Activated CD4-positive, CD25-positive, alpha-beta regulatory T cell treated with anti-CD3 and anti-CD28 coated beads, Interleukin-2, amount 50 U/mL, for 16 hours (primary cell): ENCODE data around the gene AMPH.
A peak's percentile ranks its signal among the peaks of the same experiment; 100 is the strongest.

Experiments
- DNase-seq: peaks from one replicate; pipeline ENCODE4 v3.0.0-alpha.2; 2020; ENCODE audit warnings: low read depth, low spot score

AMPH gene

DNA sequence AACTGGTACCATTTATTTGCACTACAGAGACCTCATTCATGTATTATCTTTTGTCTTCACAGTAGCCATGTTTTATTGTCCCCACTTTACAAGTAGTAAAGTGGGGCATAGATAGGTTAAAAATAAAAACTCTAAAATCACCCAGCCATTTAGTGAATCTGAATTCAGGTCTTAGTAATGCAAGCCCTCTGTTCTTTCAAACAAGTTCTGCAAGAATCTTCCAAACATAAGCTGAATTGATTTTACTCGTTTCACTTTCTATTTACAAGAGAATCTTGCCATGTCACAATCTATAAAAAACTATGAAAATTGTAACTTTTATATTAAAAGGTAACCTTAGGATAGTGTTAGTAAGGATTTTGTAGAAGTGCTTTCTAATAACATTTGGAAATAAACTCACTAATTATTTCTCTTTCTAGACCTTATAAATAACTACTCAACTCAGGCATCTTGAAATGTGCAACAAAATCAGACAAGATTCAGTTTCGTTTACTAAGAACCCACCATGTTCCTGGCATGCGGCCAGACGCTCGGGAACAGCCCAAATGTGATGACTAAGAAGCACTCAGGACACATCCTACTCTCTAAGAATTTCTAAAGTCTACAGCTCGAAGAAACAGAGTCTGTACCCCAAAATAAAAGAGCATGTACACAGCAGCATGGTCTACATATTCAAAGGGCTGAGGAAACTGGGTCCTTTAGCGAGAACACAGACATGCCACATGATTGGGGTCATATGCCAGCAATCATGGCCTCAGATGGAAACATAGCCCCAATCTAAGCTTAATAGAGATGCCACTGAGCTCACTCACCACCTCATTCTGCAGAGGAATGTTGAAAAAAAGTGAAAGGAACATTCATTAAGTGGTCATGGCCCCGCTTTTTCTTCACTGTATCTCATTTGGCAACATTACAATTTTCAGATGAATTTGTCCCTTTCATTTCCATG is 167.6 kb downstream of the AMPH start:
- peak; percentile 43 for DNase-seq

DNA sequence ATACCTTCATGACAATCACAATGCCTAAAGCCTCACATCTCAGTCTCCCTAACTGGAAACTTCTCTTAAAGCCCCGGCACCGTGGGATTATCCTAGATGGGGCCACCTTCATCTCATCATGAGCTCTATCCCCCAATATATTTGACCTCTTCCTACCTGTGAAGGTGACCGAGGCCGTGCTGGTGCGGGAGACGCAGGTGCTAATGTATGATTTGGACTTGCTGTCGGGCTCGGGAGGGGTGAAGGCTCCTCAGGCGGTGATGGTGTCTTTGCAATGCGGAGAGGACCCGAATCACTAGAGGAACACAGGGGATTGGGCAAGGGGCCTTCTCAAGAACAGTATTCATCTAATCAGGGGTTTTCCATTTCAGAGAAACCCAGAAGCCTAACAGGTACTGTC is 168.4 kb downstream of the AMPH start:
- DNase-seq, result no peak

DNA sequence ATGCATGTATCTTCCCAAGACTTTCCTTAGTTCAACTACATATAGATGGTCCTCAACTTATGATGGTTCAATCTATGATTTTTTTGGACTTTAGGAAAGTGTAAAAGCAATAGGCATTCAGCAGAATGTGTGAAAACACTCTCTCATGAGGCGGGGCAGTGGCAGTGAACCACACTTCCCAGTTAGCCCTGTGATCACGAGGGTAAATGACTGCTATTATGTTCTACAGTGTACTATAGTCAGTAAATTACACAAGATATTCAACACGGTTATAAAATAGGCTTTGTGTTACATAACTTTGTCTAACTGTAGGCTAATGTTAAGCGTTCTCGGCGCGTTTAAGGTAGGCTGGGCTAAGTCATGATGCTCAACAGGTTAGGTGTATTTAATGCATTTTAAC is 169.3 kb downstream of the AMPH start:
- no peak for DNase-seq

DNA sequence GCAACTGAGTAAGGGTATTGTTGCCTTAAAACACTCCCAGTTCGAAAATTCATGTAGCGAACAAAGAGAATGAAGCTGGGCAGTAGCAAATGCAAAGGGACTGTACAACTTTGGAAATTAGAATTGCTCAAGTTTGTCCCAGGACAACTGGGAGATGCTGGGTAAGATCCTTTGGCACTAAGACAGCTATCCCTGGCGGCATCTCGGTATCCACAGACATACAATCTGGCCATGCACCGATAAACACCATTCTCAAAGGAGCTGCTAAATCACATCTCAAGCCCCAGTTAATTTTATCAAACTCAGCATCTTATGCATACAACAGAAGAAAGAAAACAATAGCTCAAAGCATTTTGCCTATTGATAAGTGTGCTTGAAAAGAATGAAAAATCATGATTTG is 177.3 kb downstream of the AMPH start:
- no peak for DNase-seq

DNA sequence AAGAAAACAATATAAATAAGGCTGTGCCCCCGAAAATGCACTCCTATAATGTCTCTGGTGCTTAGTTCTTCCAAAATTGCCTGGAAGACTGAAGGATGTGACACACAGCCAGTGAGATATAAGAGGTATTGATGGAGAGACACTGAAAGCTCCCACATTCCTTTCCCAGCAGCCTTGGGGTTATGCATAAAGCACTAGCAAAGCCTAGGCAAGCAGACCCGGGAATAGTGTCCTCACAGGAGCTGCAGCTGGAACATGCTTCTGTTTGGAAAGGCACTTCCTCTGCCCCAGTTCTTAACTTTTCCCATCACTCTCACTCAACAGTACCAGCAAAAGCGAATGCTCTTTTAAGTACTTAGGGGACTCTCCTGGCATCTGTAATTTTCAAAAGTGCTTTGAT is 178.0 kb downstream of the AMPH start:
- no peak for DNase-seq

DNA sequence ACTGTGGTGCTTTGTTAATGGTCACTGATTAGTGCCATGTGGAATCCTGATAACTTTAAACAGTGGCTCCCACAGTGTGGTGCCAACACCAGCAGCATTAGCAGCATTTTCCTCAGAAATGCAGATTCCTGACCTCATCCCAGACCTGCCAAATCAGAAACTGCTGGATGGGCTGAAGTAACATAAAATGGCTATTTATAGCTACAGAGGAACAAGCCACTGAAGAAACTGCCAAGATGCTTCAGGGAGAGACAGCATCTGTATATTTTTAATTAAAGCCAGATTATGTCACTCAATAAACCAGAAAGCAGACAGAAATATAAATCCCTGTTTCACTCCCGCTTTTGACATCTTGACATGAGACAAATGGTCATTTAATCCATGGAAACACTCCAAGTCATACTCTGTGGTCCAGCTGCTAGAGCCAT is 178.5 kb downstream of the AMPH start:
- DNase-seq, result no peak

DNA sequence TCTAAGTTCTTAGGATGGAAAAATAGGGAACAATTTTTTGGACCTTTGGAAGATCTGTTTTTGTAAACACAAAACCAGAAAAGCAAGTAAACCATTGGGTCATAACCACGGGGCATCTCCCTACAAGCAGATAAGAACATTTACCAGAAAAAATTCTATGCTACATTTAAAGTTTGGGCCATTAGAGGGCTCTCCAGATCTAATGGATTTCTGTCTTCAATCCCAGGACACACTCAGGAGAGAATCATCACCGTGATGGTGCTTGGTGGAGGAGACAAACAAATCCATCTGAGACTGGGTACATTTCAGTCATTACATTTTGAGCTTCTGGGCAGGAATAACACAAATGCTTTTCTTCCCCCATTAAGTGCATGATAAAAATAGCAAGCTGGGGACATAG is 179.3 kb downstream of the AMPH start:
- DNase-seq, result no peak

DNA sequence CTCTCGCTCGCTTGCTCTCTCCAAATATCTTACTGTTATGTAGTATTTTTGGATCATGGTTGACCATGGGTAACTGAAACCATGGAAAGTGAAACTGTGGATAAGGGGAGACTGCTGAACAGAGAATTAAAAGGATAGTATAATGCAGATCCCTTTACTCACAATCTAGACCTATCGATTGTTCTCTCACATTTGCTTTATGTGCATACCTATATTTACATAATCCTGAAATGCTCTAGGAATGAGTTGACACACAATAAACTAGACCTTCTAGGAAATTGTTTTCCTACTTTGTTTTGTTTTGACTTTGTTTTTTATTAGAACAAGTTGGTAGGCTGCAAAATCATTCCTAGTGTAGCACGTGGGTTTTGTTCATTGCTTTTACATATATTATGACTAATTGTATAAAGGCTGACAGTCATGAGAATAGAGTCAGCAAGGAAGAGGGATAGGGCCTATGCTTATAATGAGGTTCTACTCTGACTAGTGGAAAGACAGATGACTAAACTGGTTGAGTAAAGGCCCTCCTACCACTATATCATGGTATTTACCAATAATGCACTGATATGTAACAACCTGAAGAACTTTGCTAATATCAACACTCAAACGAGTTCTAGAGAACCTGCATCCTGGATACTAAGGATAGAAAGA is 182.5 kb downstream of the AMPH start:
- no peak for DNase-seq

DNA sequence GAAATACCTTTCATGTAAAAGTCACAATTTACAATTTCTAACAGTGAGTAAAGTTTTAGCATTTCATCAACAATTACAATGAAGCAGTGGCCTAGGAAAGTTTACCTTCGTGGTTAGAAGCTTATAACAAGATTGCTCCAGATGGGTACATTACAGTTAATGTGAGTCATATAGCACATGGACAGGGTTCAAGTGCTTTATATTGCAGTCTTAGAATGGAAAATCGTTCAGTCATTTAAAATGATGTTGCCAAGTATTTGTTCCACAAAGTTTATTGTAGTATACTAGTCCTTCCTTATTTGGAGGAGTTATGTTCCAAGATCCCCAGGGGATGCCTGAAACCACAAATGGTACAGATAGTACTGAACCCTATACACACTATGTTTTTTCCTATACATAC is 183.1 kb downstream of the AMPH start:
- DNase-seq, result no peak

DNA sequence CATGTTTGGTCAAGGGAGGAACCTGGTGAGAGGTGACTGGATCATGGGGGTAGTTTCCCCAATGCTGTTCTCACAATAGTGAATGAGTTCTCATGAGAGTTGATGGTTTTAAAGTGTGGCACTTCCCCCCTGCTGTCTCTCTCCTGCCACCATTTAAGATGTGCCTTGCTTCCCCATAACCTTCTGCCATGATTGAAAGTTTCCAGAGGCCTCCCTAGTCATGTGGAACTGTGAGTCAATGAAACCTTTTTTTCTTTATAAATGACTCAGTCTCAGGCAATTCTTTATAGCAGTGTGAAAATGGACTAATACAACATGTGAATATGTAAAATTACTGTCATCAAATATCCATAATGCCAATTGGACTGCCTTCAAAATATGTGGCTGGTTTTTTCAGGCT is 192.2 kb downstream of the AMPH start:
- DNase-seq, result no peak

DNA sequence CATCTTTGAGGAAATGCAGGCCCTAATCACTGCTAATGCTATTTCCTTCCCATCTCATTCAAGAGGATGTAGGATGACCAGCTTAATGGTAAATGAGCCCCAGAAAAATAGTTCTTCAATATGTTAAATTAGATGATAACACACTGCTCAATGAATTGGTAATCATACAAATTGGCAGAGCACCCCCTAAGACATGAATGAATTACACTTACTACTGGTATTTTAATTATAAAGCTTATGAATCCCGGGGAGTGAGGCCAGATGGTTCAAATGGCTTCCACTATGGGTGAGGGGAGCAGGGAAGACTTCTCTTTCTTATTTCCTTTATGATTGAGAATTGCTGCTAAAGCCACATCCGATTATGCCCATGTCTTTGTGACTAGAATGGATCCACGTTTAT is 198.5 kb downstream of the AMPH start:
- no peak for DNase-seq

DNA sequence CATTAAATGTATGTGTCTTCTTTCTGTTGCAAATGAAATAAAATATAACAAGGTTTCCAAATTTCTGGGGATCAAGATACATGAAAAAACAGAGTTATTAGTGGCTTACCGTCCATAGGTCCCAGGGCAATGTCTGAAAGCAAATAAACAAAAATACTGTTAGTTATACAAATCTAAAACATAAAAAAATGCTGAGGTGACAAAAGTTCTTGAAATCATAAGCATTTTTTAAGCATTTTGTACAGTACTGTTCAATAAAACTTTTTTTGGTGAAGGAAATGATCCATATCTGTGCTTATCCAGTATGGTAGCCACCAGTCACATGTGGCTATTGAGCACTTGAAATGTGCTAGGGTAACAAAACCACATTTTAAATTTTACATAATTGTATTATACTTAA is 199.1 kb downstream of the AMPH start:
- no peak for DNase-seq

DNA sequence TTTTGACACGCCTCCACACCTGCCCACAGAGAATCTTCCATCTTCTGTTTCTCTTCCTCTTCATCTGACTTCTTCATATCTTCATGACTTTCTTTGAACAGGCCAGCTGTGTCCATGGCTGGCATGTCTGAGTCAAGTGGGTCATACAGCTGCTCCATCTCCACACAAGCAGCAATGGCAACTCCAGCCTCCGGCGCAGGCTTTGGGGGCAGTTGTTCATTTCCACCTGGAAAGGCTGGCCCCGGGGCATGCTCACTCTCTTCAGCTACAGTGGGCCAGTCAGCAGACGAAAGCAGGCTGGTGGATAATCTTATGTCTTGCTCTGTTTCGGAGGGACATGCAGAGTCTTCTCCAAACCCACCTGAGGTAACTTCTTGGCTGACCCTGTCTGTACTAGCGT is 202.1 kb downstream of the AMPH start:
- no peak for DNase-seq

DNA sequence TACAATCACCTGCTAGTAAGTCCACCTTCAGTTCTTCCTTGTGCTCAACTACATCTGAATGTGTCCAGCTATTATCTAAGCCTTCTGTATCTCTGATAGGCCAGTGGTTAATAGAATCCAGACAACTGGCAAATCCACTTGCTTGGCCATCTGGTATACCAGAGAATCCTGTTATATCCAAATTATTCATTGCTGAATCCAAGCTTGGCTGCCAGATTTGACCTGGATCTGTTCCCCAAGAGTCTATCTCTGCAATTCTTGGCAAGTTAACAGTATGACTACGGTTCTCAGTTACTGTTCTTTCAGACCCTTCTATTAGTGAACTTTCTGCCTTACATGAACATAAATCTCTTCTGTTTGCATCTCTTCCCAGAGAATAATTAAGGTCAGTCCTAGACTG is 203.1 kb downstream of the AMPH start:
- no peak for DNase-seq

DNA sequence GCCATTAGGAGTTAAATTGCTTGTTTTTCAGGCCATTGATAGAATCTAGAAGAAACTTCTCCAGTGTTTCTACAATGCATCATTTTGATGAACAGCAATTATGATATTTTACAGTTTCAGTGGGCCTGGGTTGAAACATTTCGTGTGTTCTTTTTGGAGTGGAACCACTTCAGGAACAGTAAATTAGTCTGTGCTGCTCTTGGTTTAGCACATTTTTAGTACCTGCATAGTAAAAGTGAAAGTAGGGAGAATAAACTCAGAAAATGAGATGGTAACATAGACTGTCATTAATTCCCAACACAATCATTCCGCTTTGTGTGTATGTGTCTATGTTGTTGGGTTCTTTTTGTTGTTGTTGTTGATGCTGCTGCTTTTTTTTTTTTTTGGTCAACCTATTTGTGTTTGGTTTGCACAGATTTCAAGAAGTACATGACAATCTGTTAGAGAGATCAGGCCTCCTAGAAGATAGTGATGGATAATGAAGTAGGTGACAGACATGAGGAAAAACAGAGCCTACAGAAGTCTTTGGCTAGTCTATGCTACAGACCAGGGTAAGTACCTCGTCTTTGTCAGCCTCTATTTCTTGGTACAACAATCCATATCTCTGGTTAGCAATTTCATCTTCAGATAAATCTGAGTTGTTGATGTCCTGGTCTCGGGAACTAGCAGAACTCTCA is 203.8 kb downstream of the AMPH start:
- no peak for DNase-seq

DNA sequence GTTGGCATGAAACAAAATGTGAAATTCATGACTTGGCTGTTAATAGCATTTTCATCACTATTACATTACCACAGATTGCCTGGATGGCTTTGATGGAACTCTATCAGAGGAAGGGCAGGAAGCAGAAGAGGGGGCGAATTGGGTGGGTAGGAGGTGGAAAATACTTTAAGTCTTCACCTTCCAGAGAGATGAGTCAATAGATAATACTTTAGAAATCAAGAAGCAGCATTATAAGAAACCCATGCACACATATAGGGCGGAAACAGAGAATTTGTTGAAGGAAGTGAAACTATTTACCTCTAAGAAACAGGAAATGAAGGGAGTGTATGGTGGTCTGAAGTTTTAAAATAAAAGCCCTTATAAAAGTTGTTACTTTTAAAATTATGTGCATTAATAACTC is 205.7 kb downstream of the AMPH start:
- no peak for DNase-seq

DNA sequence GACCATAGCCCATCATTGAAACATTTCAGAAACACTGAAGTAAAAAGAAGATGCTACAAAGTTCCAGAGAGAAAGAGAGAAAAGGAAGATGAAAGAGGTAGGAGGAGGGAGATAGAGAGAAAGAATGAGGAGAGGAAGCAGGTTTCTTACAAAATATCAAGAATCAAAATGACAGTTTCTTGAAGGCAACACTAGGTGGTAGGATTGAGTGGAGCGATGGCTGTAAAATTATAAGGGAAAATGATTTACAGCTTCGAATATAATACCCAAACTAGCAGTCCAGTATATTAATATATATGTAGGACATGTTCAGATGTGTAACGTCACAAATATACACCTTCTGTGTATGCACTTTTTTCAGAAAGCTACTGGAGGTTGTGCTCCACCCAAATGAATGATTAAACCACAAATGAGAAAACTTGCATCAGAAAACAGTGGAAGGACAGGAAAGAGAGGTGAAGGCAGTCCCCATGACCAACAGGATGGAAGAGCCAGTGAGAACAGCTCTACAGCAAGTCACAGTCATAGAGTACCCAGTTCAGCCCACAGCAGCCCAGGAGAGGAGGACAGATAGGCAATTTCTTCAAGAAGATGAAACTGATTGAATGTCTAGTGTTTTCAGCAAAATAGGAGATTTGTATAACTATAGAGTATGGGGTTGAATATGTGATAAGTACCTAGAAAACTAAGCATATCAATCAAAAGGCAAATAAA is 206.3 kb downstream of the AMPH start:
- no peak for DNase-seq

DNA sequence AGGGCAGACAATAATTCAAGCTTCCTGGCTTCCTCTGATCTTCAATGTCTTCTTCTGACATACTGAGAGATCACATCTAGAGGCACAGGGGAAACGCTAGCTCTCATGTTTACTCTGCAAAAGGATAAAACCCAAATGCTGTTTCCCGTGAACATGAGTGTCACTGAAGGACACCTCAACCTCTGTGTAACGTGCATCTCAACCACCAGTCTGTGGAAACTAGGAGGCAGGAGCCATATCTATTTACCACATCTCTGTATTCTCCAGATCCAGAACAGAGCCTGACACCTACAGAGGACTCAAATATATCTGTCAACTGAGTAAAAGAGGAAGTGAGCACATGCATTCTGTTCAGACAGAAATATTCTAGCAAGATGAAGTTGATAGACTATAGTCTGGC is 217.4 kb downstream of the AMPH start:
- DNase-seq, result no peak

DNA sequence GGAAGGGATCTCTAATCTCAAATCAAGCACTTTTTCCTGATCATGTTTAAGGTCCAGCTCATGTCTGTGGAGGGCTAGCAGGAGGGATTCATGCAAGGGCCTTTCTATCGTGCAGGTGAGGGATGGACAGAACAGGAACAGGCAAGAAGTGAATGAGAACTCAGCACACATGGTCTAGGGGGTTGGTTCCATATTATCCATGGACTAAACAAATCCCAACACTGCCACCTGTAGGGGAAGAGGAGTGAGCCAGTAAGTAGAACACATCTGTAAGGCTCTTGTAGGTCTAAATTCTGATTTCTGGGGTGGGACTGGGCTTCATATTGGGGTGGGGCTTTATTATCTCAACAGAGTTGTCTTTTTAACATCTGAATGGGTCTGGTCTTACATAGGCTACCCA is 219.8 kb downstream of the AMPH start:
- no peak for DNase-seq

DNA sequence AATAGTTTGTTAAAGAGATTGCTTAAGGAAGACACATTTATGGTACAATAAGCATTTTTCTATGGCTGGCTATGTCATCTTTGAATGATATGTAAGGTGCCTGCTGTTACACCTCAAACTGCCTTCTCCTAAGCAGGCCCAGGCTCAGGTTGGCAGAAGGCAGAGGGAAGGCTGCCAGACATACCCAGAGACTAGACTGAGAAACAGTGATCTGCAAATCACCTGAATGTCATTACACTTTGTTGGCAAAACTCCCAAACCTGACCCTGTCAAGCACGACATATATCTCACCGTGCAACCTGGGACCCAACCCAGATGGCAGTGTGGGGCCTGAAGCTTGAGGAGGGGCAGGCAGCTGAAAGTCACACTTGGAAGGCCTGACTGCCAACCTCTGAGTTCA is 221.1 kb downstream of the AMPH start:
- no peak for DNase-seq

DNA sequence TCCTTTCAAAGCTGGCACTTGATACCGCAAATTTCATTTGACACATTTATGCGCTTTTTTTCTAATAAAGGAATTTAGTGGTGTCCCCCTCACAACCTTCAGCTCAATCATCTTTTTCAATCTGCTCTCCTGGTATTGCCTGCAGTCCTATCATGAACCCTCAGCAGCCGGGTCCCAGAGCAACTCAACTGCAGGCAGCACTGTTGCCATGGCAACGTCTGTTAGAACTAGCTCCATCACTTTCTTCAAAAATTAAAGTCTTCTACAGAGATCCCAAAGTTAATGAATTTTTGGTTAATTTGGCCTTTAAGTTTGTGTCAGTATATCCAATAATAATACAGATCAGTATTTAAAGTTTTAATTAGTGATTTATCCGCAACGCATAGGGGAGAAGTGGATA is 221.6 kb downstream of the AMPH start:
- no peak for DNase-seq

DNA sequence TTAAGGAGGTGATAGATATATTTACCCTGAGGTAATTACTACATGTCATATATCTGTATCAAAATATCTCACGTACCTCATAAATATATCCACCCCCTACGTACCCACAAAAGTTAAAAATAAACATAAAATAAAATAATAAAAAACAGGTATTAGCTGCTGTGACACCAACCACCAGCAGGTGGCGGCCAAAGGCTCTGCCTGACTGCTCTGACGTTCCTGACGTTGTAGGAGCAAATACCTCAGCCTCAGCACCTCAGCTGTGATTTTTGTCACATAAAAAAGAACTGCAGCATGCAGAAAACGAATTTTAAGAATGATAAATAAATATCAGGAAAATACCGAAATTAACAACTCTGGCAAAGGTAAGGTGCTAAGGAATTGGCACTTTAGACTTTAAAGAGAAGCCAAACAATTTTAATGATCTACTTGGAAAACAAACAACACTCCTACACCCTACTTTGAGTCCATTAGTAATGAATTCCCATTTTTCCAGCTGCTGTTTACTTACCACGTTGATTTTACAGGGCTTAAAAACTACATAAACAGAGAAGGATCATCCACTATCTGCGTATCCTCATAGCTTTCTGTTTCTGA is 232.3 kb downstream of the AMPH start:
- peak; percentile 28 for DNase-seq
